Loucy (cell line): Measurements from ENCODE around the gene GHRHR.

ENCODE experiments used
- EZH2phosphoT487 ChIP-seq: fragments of 200-600 bp; IDR thresholded peaks from 2 replicates; pipeline ENCODE4 v1.6.1; 2018; ENCODE audit warnings: antibody characterized with exemption, mild to moderate bottlenecking, moderate library complexity, borderline replicate concordance
- TF ChIP-seq, protein P1 (sequence below): fragments of 200-600 bp; sonication (generic); conservative IDR thresholded peaks from 2 replicates; pipeline ENCODE4 v1.5.1; 2014; ENCODE audit warnings: mild to moderate bottlenecking, antibody characterized with exemption, low read length

- TF ChIP-seq, protein P1, sequence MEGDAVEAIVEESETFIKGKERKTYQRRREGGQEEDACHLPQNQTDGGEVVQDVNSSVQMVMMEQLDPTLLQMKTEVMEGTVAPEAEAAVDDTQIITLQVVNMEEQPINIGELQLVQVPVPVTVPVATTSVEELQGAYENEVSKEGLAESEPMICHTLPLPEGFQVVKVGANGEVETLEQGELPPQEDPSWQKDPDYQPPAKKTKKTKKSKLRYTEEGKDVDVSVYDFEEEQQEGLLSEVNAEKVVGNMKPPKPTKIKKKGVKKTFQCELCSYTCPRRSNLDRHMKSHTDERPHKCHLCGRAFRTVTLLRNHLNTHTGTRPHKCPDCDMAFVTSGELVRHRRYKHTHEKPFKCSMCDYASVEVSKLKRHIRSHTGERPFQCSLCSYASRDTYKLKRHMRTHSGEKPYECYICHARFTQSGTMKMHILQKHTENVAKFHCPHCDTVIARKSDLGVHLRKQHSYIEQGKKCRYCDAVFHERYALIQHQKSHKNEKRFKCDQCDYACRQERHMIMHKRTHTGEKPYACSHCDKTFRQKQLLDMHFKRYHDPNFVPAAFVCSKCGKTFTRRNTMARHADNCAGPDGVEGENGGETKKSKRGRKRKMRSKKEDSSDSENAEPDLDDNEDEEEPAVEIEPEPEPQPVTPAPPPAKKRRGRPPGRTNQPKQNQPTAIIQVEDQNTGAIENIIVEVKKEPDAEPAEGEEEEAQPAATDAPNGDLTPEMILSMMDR: no peak
- no peak for TF ChIP-seq EZH2phosphoT487
These were observed 27.0 kb upstream of the GHRHR start for GRCh38 chr7:30936650-30937245.
